Measurements from ENCODE around the gene ANKRD13D.

The ANKRD13D gene

DNA sequence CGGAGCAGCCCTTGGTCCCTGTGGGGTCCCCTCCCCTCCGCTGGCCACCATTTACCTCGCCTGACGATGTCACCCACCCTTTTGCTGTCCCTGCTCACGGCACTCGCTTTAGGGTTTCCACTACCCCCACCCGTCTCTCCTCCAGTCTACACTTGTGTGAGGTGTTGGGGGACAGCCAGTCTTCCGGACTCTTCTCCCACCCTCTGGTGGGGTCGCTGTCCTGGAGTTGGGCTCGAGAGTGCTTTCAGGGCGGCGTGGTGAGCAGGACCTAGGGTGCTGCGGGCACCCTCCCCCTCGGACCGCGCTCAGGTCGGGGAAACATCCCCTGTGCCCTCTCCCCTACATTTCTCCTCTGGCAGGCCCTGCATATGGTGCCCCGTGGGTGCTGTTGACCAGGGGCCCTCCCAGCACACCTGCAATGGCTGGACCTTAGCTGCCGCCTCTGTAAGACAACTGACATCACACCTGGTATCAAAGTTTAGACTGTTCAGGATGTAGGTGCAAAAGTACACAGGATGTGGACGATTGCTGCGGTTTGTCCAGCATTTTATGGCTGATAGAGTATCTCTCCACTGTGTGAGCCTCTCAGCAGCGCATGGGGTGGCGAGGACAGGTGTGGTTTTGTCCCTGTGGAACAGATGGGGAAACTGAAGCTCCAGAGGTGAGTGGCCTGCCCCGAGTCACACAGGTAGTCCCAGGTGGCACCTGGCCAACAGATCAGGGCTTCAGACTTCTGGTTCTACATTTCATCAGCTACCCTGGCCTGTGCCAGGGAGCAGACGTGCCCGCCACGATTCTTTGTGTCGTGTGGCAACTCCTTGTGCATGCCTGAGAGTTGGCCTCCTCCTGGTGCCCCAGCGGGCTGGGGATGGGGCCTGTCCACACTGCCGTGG, 21.7 kb upstream of the ANKRD13D start:
- peaks cover 49% of the 10 kb centered on the region for H3K79me2 ChIP-seq (ENCODE audit: insufficient read depth, low read length)
- H3K9me2 ChIP-seq (ENCODE audit: low read depth, low read length), result no peaks in the 10 kb centered on the region
- TF ChIP-seq EZH2 (IDR thresholded peaks at IDR 0.05; ENCODE audit: borderline replicate concordance, low read length), result no peak
- no peak for TF ChIP-seq CTCF (IDR thresholded peaks at IDR 0.05; ENCODE audit: low read length)
- H3K36me3 ChIP-seq (ENCODE audit: insufficient read depth, low read length), result peaks cover 35% of the 10 kb centered on the region; the same call in 1 of the 2 replicates
- H3K27ac ChIP-seq (ENCODE audit: low read depth, low read length, poor library complexity, severe bottlenecking), result peak overlapping the region; percentile 98
- peaks cover 9% of the 10 kb centered on the region; the same call in 1 of the 2 replicates for H3F3A ChIP-seq (ENCODE audit: insufficient read depth, low read length)
- no peak overlapping the region for H2AFZ ChIP-seq (ENCODE audit: low read length)
- H3K4me3 ChIP-seq (ENCODE audit: low read depth, low read length, poor library complexity, severe bottlenecking), result peak overlapping the region; percentile 93
- no peaks in the 10 kb centered on the region for H3K27me3 ChIP-seq (ENCODE audit: insufficient read depth, low read length)
- no peaks in the 10 kb centered on the region for H3K9me3 ChIP-seq (ENCODE audit: low read length)
- H3K4me2 ChIP-seq (ENCODE audit: low read length), result peak overlapping the region; percentile 93
- H3K9ac ChIP-seq (ENCODE audit: low read length), result peak overlapping the region; percentile 97
- H4K20me1 ChIP-seq (ENCODE audit: insufficient read depth, low read length), result no peaks in the 10 kb centered on the region
- H3K4me1 ChIP-seq (ENCODE audit: insufficient read depth, low read length, severe bottlenecking), result peaks cover 66% of the 10 kb centered on the region

DNA sequence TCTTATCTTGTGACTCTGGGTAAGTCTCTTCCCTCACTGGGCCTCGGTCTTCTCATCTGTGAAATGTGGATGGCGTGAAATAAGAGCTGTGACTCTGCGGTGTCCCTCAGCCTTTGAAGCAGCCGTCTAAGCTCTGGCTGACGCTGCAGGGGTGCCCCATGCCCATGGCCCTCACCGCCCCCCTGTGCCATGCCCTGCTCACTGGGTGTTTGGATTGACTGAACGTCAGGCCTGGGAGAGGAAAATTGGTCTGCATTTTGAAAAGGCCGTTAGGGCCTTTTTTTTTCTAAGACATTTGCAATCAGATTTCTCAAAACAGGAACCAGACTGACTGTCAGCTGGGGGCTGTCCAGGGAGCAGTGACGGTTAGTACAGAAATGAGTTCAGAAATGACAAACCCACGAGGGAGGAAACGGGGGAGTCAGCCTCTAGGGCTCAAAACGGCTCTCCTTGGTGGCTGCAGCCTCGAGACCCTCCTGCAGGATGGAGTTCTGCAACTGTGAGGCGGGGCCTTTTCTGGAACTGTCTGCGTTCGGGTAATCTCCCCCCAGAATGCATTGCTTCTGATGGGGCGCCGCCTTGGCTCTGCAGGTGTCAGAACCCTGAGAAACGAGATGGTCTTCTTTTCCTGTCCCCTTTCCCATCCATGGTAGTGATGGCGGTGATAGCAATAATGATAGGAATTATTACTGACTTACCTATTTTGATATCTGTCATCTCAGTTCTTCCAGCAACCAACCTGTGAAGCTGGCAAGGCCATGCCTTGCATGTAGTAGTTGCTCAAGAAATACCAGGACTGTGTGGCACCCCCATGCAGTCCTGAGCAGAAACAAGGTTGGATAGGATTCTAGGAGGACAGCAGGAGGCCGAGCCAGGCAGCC, 20.8 kb upstream of the ANKRD13D start:
- peak overlapping the region; percentile 98 for H3K27ac ChIP-seq (ENCODE audit: low read depth, low read length, poor library complexity, severe bottlenecking)
- H2AFZ ChIP-seq (ENCODE audit: low read length), result no peak overlapping the region
- H3K36me3 ChIP-seq (ENCODE audit: insufficient read depth, low read length), result peaks cover 43% of the 10 kb centered on the region; the same call in 1 of the 2 replicates
- H3K4me1 ChIP-seq (ENCODE audit: insufficient read depth, low read length, severe bottlenecking), result peaks cover 66% of the 10 kb centered on the region
- peak overlapping the region; percentile 93 for H3K4me2 ChIP-seq (ENCODE audit: low read length)
- H3K79me2 ChIP-seq (ENCODE audit: insufficient read depth, low read length), result peaks cover 58% of the 10 kb centered on the region
- no peaks in the 10 kb centered on the region for H3K27me3 ChIP-seq (ENCODE audit: insufficient read depth, low read length)
- peak overlapping the region; percentile 97 for H3K9ac ChIP-seq (ENCODE audit: low read length)
- TF ChIP-seq CTCF (IDR thresholded peaks at IDR 0.05; ENCODE audit: low read length) (no peak), EZH2 (IDR thresholded peaks at IDR 0.05; ENCODE audit: borderline replicate concordance, low read length) (no peak)
- H3K9me2 ChIP-seq (ENCODE audit: low read depth, low read length), result no peaks in the 10 kb centered on the region
- peaks cover 9% of the 10 kb centered on the region; the same call in 1 of the 2 replicates for H3F3A ChIP-seq (ENCODE audit: insufficient read depth, low read length)
- no peaks in the 10 kb centered on the region for H4K20me1 ChIP-seq (ENCODE audit: insufficient read depth, low read length)
- H3K9me3 ChIP-seq (ENCODE audit: low read length), result no peaks in the 10 kb centered on the region
- peak overlapping the region; percentile 93 for H3K4me3 ChIP-seq (ENCODE audit: low read depth, low read length, poor library complexity, severe bottlenecking)

DNA sequence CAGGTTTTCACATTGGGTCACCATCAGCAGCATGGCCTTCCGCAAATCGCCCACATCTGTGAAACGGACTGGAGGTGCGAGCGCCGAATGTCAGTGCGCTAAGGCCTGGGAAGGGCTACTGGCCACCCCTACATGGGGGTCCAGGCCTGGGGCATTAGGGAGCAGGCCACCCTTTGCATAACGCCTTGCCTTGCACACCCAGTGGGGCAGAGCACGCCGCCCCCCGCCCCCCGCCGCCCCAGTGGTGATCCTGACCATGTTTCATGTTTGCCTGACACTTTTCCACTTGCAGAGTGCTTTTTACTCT, 20.2 kb upstream of the ANKRD13D start:
- peak overlapping the region; percentile 97 for H3K9ac ChIP-seq (ENCODE audit: low read length)
- H3F3A ChIP-seq (ENCODE audit: insufficient read depth, low read length), result peaks cover 9% of the 10 kb centered on the region; the same call in 1 of the 2 replicates
- H3K4me2 ChIP-seq (ENCODE audit: low read length), result peak overlapping the region; percentile 93
- H3K36me3 ChIP-seq (ENCODE audit: insufficient read depth, low read length), result peaks cover 43% of the 10 kb centered on the region; the same call in 1 of the 2 replicates
- TF ChIP-seq CTCF (IDR thresholded peaks at IDR 0.05; ENCODE audit: low read length) (no peak), EZH2 (IDR thresholded peaks at IDR 0.05; ENCODE audit: borderline replicate concordance, low read length) (no peak)
- no peaks in the 10 kb centered on the region for H3K9me2 ChIP-seq (ENCODE audit: low read depth, low read length)
- no peak overlapping the region for H2AFZ ChIP-seq (ENCODE audit: low read length)
- H3K4me3 ChIP-seq (ENCODE audit: low read depth, low read length, poor library complexity, severe bottlenecking), result peak overlapping the region; percentile 93
- H4K20me1 ChIP-seq (ENCODE audit: insufficient read depth, low read length), result no peaks in the 10 kb centered on the region
- H3K79me2 ChIP-seq (ENCODE audit: insufficient read depth, low read length), result peaks cover 64% of the 10 kb centered on the region
- H3K4me1 ChIP-seq (ENCODE audit: insufficient read depth, low read length, severe bottlenecking), result peaks cover 71% of the 10 kb centered on the region
- H3K27ac ChIP-seq (ENCODE audit: low read depth, low read length, poor library complexity, severe bottlenecking), result peak overlapping the region; percentile 98
- no peaks in the 10 kb centered on the region for H3K27me3 ChIP-seq (ENCODE audit: insufficient read depth, low read length)
- H3K9me3 ChIP-seq (ENCODE audit: low read length), result no peaks in the 10 kb centered on the region
